ENCODE measurements around the gene OCIAD1. TPM values are rescaled to one million over a fixed set of nuclear protein-coding genes. Genes with fewer than 3 reads are reported as not detected.

OCIAD1 gene
- polyA plus RNA-seq, 4 donors, result 225 to 285 (median 258) TPM

Other genes with a start within 250 kb of the OCIAD1 start
- 10 to 100 TPM; 47.9 to 60.7 (median 49.9) TPM for gene FRYL, start 50.8 kb upstream of the OCIAD1 start, polyA plus RNA-seq (ENCODE audit: insufficient read length in 4 of 4)
- 100 to 1,000 TPM in 3 of 4 donors, 10 to 100 TPM in 1; 68.4 to 218 (median 194) TPM for gene OCIAD2, start 75.7 kb downstream of the OCIAD1 start, polyA plus RNA-seq (ENCODE audit: insufficient read length in 4 of 4)
- gene CWH43, start 155.2 kb downstream of the OCIAD1 start, polyA plus RNA-seq (ENCODE audit: insufficient read length in 4 of 4), result 1 to 10 TPM in 3 of 4 donors, under 1 TPM in 1; 0.16 to 7.4 (median 7.2) TPM

All from left renal pelvis (tissue), 4 donors.